ENCODE results near the gene AUTS2.

AUTS2 gene

DNA sequence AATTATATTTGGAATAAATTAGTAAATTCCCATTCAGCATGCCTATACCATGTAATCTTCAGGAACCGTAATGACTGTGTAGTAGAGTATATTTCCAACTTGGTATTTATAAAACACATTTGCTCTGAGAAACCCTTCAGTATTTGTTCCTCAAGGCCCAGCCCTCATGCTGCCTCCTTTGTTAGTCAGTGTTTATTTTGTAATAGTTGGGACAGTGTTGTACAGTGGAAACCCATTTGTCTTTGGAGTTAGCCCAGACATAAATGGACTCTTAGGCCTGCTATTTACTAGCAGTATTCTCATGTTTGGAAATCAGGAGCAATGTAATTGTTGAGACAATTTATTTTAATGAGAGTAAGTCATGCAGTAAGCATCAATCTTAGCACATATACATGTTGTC, 686.9 kb downstream of the AUTS2 start:
- no peak for DNase-seq

DNA sequence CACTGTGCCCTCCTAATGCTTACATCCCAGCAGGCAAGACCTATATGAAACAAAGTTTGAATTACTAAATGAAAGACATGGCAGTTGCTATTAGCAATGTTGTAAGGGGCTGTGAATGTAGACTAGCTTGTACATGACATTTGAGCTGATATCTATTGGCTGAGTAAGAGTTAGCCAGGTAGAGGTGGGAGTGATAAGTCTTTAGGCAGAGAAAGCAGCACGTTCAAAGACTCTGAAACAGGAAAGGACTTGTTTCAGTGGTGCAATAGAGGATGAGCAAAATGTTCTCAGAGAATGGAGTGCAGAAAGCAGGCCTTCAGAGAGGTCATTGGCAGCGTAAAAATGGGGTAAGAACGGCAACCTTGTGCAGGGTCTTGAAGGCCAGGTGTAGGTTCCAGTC, 687.6 kb downstream of the AUTS2 start:
- DNase-seq = no peak

DNA sequence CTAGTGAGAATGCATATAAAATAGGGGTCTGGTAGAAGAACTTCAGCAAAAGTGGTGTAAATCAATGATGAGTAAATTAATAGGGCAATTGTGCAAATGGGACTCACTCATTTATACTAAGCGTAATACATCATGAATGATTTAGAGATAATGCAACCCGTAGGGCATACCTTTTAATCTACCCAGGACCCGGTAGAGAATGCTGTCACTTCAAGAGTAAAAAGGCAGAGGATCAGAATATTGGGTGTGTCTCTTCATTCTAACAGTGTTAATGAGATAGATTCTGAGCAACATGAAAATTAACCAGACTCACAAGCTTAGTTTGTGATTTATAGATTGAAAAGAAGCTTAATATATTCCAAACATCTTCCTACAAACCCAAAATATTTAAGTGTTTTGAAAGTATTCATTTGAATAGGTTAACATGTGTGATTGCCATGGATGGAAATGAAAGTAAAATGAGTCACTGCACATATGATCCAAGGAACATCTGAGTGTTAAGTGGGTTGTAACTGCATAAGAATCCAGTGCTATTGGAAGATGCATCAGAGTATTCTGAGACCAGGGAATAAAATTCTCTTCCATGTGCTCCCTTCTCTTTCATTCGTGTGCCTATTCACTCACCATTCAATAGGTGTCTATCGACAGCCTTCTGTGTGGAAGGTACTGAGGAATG, 690.6 kb downstream of the AUTS2 start:
- no peak for DNase-seq

- no peak for DNase-seq
Observed at GRCh38 chr7:70292716-70293115, 694.4 kb downstream of the AUTS2 start.

- no peak for DNase-seq
Observed at GRCh38 chr7:70294211-70294911, 696.1 kb downstream of the AUTS2 start.

DNA sequence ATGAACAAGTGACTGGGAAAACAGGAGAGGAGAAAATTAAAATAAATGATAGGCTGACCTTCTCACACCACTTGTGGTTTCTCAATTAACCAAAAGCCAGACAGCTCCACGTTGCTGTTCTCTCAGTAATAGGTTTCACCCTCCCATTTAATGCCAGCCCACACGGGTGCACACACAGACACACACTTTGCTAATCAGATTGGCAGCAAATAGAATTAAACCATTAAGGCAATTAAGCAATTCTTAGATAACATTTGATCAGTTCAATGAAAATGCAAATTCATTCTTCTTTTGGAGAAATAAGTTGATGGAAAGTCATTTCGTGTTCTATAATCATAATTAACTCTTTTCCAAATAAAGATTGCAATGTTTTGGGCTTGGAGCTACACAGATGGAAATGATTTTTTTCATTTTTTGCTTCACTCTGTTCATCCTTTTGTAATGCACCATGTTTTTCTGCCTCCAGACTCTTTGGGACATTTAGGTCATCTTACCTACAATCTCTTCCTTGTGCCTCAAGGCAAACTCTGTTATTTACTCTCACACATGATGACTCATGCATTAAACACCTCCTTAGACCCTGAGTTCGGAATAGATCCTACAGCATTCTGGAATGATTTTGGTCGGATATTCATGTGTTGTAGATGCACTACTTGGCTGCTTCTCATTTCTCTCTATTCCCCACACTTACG, 700.7 kb downstream of the AUTS2 start:
- DNase-seq = no peak

DNA sequence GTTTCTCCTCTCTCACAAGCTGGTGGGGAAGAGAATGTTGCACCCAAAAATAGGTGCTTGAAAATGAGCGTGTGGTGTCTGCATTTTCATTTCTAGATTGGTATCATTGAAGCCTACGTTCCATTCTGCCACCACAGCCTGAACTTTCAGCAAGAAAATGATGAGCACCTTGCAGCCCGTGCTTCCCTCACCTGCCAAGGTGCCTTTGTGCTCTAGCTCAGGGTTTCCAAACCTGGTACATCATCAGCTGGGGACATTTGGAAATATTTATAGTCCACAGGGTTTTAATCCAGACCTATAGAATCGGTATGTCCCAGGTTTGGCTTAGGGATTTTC, 701.2 kb downstream of the AUTS2 start:
- no peak for DNase-seq

GRCh38 chr7:70301673-70302185, 703.5 kb downstream of the AUTS2 start:
- DNase-seq = no peak

DNA sequence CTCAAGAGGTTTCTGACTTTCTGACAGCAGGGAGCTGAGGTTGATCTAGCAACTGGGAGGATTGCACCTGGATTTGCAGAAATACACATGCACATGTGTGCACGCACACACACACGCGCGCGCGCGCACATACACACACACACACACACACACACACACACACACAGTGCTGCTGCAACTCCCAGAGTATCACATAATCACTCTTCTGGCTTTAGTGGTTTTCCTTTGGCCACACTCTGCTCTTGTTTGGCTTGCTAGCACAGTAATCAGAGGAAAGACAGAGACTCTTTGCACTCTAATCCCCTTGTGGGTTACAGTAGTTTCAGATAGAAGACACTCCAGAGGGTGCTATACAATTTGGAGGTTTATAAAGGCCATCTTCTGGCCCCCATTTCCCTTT, 705.0 kb downstream of the AUTS2 start:
- DNase-seq = no peak

DNA sequence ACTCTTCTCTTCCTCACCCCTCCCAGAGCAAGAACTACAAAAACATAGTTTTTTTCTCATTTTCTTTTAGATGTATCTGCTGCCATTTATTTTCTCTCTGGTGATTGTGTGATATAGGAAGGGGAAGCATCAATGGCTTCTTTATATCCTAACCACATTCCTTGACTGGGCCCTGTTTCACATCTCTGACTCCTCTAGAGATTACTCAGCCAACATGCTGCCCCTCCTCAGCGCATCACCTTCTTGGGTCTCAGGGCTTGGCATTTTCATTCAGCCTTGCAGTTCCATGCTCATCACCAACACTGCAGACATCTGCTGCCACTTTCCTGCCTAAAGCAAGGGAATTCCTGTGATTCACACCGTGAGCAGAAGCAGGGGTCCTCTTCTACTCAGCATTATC, 705.5 kb downstream of the AUTS2 start:
- DNase-seq = no peak

DNA sequence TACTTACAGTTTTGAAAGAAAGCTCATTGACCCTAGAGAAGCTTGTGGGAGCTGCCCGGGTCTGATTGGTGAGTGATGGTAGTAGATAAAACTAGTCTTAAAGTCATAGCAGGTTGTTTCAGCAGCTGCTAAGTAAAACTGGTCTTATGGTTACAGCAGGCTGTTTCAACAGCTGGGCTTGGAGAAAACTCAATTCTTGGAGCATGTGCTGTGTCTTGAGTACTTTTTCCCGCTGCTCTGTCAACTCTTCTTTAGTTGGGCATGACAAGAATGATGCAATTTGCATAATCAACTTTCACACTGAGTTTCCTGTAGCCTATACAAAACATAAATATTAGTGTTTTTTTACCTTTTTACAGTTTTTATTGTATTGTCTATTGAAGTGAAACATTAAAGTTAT, 707.9 kb downstream of the AUTS2 start:
- no peak for DNase-seq

- no peak for DNase-seq
Observed at GRCh38 chr7:70307544-70308106, 709.4 kb downstream of the AUTS2 start.

- DNase-seq = no peak
Observed at GRCh38 chr7:70312336-70312735, 714.1 kb downstream of the AUTS2 start.

DNA sequence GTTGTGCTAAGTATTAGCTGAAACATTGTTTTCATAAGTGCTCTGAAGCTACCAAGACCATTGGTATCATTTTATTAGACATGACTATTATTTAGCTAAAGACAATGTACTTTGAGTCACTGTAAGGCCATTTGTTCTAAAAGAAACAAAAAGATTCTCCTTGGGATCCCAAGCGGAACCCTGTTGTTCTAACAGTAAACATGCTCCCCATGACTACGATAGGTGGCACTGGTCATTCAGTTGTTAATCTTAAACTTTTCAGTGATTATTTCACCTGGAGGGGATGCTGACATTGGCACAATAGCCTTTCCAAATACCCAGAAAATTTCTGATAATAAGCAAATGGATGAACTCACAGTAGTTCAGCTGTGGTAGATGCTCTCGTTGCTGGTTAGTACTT, 715.0 kb downstream of the AUTS2 start:
- no peak for DNase-seq

DNA sequence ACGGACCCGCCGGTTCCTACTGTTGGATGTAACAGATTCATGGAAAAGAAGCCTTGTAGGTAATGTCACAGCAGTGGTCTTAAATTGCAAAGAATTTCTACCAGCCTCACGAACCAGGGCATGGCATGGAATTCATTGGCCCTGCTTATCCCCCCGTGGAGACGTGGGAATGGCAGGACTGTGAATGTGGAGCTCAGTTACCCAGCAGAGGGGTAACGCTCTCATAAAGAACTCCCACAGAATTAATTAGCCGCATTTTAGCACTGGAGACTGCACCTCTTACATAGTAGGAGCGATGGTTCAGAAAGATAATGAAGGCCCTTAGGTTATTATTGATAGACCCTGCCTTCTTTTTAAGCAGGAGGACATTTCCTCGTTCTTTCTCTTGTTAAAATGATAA, 715.4 kb downstream of the AUTS2 start:
- no peak for DNase-seq

DNA sequence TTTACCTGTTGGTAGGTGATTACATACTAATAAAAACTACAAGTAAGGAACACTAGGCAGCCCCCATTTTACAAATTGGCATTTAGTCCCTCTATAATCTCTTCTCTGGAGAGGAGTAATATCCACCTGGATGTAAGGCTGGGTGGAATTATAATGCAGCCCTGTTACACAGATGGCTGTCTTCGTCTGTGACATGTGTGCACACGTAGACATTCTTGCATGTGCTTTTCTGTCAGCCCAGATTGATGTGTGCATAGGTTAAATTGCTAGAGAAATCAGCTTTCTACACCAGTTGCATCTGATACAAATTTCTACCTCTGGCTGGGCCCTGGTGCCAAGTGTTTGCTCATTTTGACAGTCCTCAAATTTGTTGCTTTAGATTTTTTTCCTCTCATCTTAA, 715.9 kb downstream of the AUTS2 start:
- no peak for DNase-seq

DNA sequence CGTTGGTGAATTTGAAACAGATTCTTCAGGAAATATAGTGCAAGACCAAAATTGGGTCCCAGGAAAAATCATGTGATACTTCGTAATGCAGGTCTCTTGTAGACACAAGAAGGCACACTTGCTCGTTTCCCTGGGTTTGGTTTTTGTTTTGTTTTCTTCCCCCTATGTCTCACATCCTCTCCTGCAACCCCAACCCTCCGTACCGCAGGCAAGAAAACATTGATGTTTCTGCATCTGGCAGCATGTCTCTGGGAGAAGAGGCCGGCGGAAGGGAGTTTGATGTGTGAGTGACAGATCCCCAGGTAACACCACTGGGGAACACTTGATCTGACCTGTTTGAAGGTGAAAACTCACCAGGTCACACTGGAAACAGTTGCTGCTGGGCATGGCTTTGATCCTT, 718.5 kb downstream of the AUTS2 start:
- no peak for DNase-seq

- DNase-seq = no peak
Observed at GRCh38 chr7:70317356-70317755, 719.1 kb downstream of the AUTS2 start.

- no peak for DNase-seq
Observed at GRCh38 chr7:70318511-70318910, 720.2 kb downstream of the AUTS2 start.

- no peak for DNase-seq
Observed at GRCh38 chr7:70319057-70319456, 720.8 kb downstream of the AUTS2 start.

GRCh38 chr7:70321016-70321590, 722.8 kb downstream of the AUTS2 start:
- DNase-seq = no peak

GRCh38 chr7:70322856-70323255, 724.6 kb downstream of the AUTS2 start:
- no peak for DNase-seq

- no peak for DNase-seq
Observed at GRCh38 chr7:70325509-70326101, 727.3 kb downstream of the AUTS2 start.
